ENCODE measurements around the gene RBBP4. TPM values are rescaled to one million over a fixed set of nuclear protein-coding genes. Genes with fewer than 3 reads are reported as not detected.

RBBP4 gene
- total and polyA plus RNA-seq, 2 of the 13 experiments (the other 11 are each of a cell fraction or from before 2014, with no cell fraction given) = 64.4 to 166 TPM

GRCh38 chr1:32650752-32651460 lies at the start of gene RBBP4 (continued):
- TF ChIP-seq ZNF770 (CRISPR knock-in tag; IDR thresholded peaks at IDR 0.05) (peak; percentile 85), GRHL1 (CRISPR knock-in tag; conservative IDR thresholded peaks at IDR 0.05) (no peak; the same call in 1 of the 2 replicates), ZNF263 (CRISPR knock-in tag; IDR thresholded peaks at IDR 0.05) (no peak), NR2F1 (CRISPR knock-in tag; IDR thresholded peaks at IDR 0.05) (peak in 1 of 2 experiments; percentile 45; a peak in 2 of 4 replicates), ZUFSP (CRISPR knock-in tag; IDR thresholded peaks at IDR 0.05; ENCODE audit: borderline replicate concordance) (no peak), RBM22 (optimal IDR thresholded peaks at IDR 0.05; ENCODE audit: low read length) (no peak), TEAD2 (CRISPR knock-in tag; IDR thresholded peaks at IDR 0.05) (no peak), SAFB2 (CRISPR knock-in tag; IDR thresholded peaks at IDR 0.05; ENCODE audit: borderline replicate concordance, low read depth) (0 out of 2 replicates have a peak, but pooled peaks have one; percentile 79), HMG20A (CRISPR knock-in tag; IDR thresholded peaks at IDR 0.05; ENCODE audit: borderline replicate concordance) (no peak), HHEX (CRISPR knock-in tag; IDR thresholded peaks at IDR 0.05) (no peak), ZNF672 (CRISPR knock-in tag; IDR thresholded peaks at IDR 0.05) (no peak), HMGA1 (CRISPR knock-in tag; conservative IDR thresholded peaks at IDR 0.05) (no peak), ZNF530 (CRISPR knock-in tag; IDR thresholded peaks at IDR 0.05; ENCODE audit: low read depth) (no peak; the same call in 1 of the 2 replicates), BRCA1 (CRISPR knock-in tag; IDR thresholded peaks at IDR 0.05) (0 out of 2 replicates have a peak, but pooled peaks have one; percentile 61), MTA3 (CRISPR knock-in tag; IDR thresholded peaks at IDR 0.05) (no peak), ZSCAN22 (CRISPR knock-in tag; IDR thresholded peaks at IDR 0.05) (peak; percentile 62; the same call in 1 of the 2 replicates), ELF3 (CRISPR knock-in tag; IDR thresholded peaks at IDR 0.05) (0 out of 2 replicates have a peak, but pooled peaks have one; percentile 51), ZNF772 (CRISPR knock-in tag; IDR thresholded peaks at IDR 0.05) (no peak; the same call in none of the 2 replicates), IRF9 (CRISPR knock-in tag; IDR thresholded peaks at IDR 0.05; ENCODE audit: borderline replicate concordance) (peak; percentile 68; the same call in 1 of the 2 replicates), NAIF1 (CRISPR knock-in tag; IDR thresholded peaks at IDR 0.05; ENCODE audit: borderline replicate concordance) (peak; percentile 77; the same call in 1 of the 2 replicates), ATRX (CRISPR knock-in tag; IDR thresholded peaks at IDR 0.05; ENCODE audit: borderline replicate concordance) (no peak), ZSCAN9 (CRISPR knock-in tag; IDR thresholded peaks at IDR 0.05; ENCODE audit: borderline replicate concordance) (peak; percentile 66; the same call in 1 of the 2 replicates)
